ENCODE measurements around the gene PDE5A. TPM values are rescaled to one million over a fixed set of nuclear protein-coding genes. Genes with fewer than 3 reads are reported as not detected.

The PDE5A gene
- total RNA-seq, 2 experiments from 2014 or later: 0.15 to 0.21 TPM

DNA sequence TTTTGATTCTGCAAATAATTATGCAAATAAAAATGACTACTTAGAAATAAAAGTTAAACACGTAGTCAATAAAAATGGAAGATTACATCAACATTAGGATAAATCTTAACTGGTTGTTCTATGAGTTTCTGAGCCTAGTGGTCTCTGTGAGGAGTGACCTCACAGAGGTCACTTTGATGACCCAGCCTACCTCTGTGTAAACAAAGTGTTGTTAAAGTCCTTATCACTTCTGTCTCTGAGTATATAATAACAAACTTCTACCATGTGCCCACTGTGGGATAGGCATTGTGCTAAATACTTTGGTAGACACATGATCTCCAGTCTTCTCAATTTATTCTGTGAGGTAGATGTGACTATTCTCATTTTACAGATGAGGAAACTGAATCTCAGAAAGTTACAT is 85.4 kb downstream of the PDE5A start:
- Mint-ChIP-seq H3K27me3 (no peaks in the 10 kb centered on the region), H3K4me1 (no peaks in the 10 kb centered on the region), H3K4me3 (no peak overlapping the region), H3K27ac (no peak overlapping the region), H3K36me3 (ENCODE audit: low read depth) (no peaks in the 10 kb centered on the region), H3K9me3 (no peaks in the 10 kb centered on the region)
- CTCF ChIA-PET: no interaction called here
- POLR2A ChIA-PET: no interaction called here
- no peak for DNase-seq

GRCh38 chr4:119540249-119540648 is 88.4 kb downstream of the PDE5A start:
- peaks cover 2% of the 10 kb centered on the region for H3K36me3 Mint-ChIP-seq (ENCODE audit: low read depth)
- ChIA-PET POLR2A (no interaction called here), CTCF (no interaction called here)
- no peak overlapping the region for H3K27ac Mint-ChIP-seq
- no peaks in the 10 kb centered on the region for H3K27me3 Mint-ChIP-seq
- no peaks in the 10 kb centered on the region for H3K4me1 Mint-ChIP-seq
- no peak for DNase-seq
- H3K9me3 Mint-ChIP-seq: no peaks in the 10 kb centered on the region
- no peak overlapping the region for H3K4me3 Mint-ChIP-seq

- H3K27ac Mint-ChIP-seq: no peak overlapping the region
- H3K4me1 Mint-ChIP-seq: no peaks in the 10 kb centered on the region
- CTCF ChIA-PET: no interaction called here
- no peak for DNase-seq
- no peak overlapping the region for H3K4me3 Mint-ChIP-seq
- peaks cover 12% of the 10 kb centered on the region for H3K9me3 Mint-ChIP-seq
- POLR2A ChIA-PET: no interaction called here
- peaks cover 15% of the 10 kb centered on the region for H3K36me3 Mint-ChIP-seq (ENCODE audit: low read depth)
- H3K27me3 Mint-ChIP-seq: no peaks in the 10 kb centered on the region
Observed at GRCh38 chr4:119537586-119537985, 91.0 kb downstream of the PDE5A start.

DNA sequence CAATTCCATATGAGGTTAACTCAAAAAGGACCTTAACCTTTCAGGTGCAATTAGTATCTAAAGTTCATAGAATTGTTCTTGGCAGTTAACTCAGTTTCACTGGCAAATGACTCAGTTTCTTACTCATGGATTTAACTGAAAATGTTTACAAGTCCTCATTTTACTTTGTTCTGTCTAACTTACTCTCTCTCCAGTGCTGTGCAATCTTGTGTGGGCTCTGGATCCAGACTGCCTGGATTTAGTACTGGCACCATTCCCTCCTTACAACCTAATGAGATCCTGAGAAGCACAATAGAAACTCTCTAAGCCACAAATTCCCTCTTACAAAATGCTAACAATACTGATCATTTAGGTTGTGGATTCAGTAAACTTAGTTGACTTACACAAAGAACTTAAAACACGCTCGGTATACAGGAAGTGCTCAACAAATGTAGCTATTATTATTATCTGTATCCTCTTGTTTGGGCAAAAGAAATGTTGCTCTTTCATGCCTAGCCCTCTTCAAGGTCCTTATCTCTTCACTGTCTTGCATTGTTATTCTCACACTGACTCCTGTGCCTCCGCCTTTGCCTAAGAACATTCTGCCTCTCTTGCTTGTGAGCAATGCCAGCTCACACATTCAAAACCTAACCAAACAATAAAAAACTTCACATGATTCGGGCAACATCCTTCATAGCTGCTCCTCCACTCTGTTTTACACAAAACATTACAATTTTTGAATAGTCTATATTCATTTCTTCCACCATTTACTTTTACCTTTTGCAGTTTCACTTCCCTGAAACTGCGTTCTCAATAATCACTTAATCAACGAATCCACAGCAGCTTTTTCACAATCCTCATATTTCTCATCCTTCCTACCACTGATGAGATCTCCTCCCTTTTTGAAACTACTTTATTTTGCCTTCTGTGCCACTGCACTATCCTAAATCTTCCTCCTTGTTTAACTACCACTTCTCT is 91.8 kb downstream of the PDE5A start:
- Mint-ChIP-seq H3K9me3 (peaks cover 12% of the 10 kb centered on the region), H3K4me1 (no peaks in the 10 kb centered on the region), H3K36me3 (ENCODE audit: low read depth) (peaks cover 15% of the 10 kb centered on the region), H3K4me3 (no peak overlapping the region), H3K27ac (no peak overlapping the region), H3K27me3 (no peaks in the 10 kb centered on the region)
- ChIA-PET CTCF (no interaction called here), POLR2A (no interaction called here)
- DNase-seq: no peak

GRCh38 chr4:119532319-119532718 is 96.3 kb downstream of the PDE5A start:
- ChIA-PET CTCF (interaction anchor here (1.0 kb wide), 1 partner anchor 15 kb away, joined by 5 read pairs; no protein-coding TSS in a partner anchor), POLR2A (no interaction called here)
- no peak for DNase-seq

GRCh38 chr4:119529788-119530187 is 98.8 kb downstream of the PDE5A start:
- Mint-ChIP-seq H3K4me3 (no peak overlapping the region), H3K9me3 (peaks cover 10% of the 10 kb centered on the region), H3K36me3 (ENCODE audit: low read depth) (peaks cover 15% of the 10 kb centered on the region), H3K27me3 (no peaks in the 10 kb centered on the region), H3K27ac (no peak overlapping the region), H3K4me1 (no peaks in the 10 kb centered on the region)
- ChIA-PET POLR2A (no interaction called here), CTCF (no interaction called here)
- no peak for DNase-seq

More at GRCh38 chr4:119532319-119532718, 96.3 kb downstream of the PDE5A start:
- H3K9me3 Mint-ChIP-seq: peaks cover 12% of the 10 kb centered on the region
- H3K4me1 Mint-ChIP-seq: no peaks in the 10 kb centered on the region
- no peaks in the 10 kb centered on the region for H3K27me3 Mint-ChIP-seq
- peaks cover 19% of the 10 kb centered on the region for H3K36me3 Mint-ChIP-seq (ENCODE audit: low read depth)
- H3K27ac Mint-ChIP-seq: no peak overlapping the region
- no peak overlapping the region for H3K4me3 Mint-ChIP-seq

DNA sequence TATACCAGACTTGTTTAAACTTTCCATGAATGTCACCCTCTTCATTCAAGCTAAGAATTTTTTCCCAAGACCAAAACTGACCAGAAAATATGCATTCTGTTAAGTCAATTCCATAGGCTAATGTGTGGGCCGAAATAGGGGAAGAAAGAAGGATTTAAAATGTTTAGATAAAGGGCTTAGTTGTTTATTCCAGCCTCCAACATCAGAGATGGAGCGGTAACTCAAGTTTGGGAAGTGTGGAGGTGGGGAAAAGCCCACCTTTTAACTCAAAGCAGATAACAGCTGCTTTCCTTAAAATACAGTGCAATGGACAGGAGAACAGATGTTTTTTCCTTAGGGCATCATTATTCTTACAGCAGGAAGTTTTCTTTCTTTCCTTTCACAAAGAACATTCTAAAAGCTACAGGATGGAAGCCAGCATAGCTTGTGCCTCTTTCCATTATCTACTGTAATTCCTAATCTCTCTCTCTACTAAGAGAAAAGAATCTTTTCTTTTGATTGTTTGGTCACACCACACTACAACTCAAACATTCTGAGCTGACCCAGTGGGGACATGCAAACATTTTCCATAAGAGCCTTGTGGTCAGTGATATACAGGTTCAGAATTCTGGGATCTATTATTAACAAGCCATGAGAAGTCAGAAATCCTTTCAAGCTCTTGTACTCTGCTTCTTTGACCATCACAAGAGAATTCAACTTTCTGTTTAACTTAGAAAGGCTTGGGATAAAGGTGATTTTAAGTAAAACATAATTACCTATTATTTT is 101.6 kb downstream of the PDE5A start:
- Mint-ChIP-seq H3K4me1 (no peaks in the 10 kb centered on the region), H3K27me3 (no peaks in the 10 kb centered on the region), H3K9me3 (no peaks in the 10 kb centered on the region), H3K36me3 (ENCODE audit: low read depth) (peaks cover 7% of the 10 kb centered on the region), H3K4me3 (no peak overlapping the region), H3K27ac (no peak overlapping the region)
- ChIA-PET CTCF (no interaction called here), POLR2A (no interaction called here)
- no peak for DNase-seq

- ChIA-PET POLR2A (no interaction called here), CTCF (no interaction called here)
- Mint-ChIP-seq H3K27ac (no peak overlapping the region), H3K9me3 (no peaks in the 10 kb centered on the region), H3K4me1 (no peaks in the 10 kb centered on the region), H3K27me3 (no peaks in the 10 kb centered on the region), H3K4me3 (no peak overlapping the region), H3K36me3 (ENCODE audit: low read depth) (peaks cover 9% of the 10 kb centered on the region)
- no peak for DNase-seq
Observed at GRCh38 chr4:119525771-119526712, 102.6 kb downstream of the PDE5A start.

DNA sequence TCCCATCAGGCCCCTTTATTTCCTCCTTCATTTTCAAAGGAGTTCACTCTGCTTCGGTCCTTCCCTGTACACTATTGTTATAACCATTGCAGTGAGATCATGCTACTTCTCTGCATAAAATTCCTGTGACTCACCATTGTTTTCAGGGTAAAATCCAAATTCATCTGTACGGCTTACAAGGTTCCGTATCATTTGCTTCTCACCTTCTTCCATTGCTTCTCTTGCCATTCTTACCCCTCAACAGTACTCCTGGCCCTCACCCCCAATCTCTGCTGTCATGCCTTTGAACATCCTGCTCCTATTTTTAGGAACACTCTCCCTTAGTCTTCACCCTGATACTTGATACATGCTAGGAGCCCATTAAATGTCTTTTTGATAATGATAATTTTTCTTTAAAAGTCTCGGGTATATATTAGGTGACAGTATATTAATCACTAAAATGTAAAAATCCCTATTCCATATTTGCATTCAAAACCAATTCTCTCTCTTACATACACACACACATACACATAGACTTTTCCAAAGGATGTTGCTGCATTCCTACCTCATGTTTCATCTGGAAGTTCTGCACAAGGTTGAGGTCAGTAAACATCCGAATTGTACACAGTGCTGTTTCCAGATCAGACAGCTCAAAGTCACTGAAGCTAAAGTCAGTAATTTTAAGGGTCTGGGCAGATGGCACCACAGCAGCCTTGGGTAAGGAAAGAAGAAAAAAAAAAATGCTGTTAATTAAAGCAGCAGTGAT is 103.4 kb downstream of the PDE5A start:
- Mint-ChIP-seq H3K27me3 (no peaks in the 10 kb centered on the region), H3K4me3 (no peak overlapping the region), H3K36me3 (ENCODE audit: low read depth) (peaks cover 14% of the 10 kb centered on the region), H3K27ac (no peak overlapping the region), H3K9me3 (no peaks in the 10 kb centered on the region), H3K4me1 (no peaks in the 10 kb centered on the region)
- no peak for DNase-seq
- CTCF ChIA-PET: no interaction called here
- POLR2A ChIA-PET: no interaction called here

DNA sequence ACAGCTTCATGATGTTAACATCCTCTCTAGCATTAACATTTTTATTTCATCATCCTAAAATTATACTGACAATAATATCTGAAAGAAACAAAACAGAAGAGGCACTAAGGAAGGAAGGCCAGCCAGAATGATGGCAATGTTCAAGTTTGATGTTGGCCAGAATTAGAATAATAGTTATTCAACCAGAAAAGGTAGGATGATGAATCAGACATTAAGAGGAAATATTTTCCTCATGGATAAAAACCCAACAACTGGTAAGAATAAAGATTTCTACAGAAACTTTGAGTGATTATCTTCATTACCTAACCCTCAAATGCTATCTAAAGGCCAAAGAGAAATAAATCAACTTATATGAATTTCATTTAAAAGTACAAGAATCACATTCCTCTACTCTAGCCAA is 105.2 kb downstream of the PDE5A start:
- no peak overlapping the region for H3K4me3 Mint-ChIP-seq
- DNase-seq: no peak
- H3K27ac Mint-ChIP-seq: no peak overlapping the region
- ChIA-PET CTCF (no interaction called here), POLR2A (no interaction called here)
- H3K9me3 Mint-ChIP-seq: no peaks in the 10 kb centered on the region
- H3K27me3 Mint-ChIP-seq: no peaks in the 10 kb centered on the region
- no peaks in the 10 kb centered on the region for H3K4me1 Mint-ChIP-seq
- H3K36me3 Mint-ChIP-seq (ENCODE audit: low read depth): peaks cover 17% of the 10 kb centered on the region

- DNase-seq: no peak
- POLR2A ChIA-PET: no interaction called here
- H3K4me3 Mint-ChIP-seq: no peak overlapping the region
- CTCF ChIA-PET: no interaction called here
- no peaks in the 10 kb centered on the region for H3K4me1 Mint-ChIP-seq
- no peak overlapping the region for H3K27ac Mint-ChIP-seq
- peaks cover 25% of the 10 kb centered on the region for H3K36me3 Mint-ChIP-seq (ENCODE audit: low read depth)
- no peaks in the 10 kb centered on the region for H3K27me3 Mint-ChIP-seq
- no peaks in the 10 kb centered on the region for H3K9me3 Mint-ChIP-seq
Observed at GRCh38 chr4:119521268-119521667, 107.3 kb downstream of the PDE5A start.

DNA sequence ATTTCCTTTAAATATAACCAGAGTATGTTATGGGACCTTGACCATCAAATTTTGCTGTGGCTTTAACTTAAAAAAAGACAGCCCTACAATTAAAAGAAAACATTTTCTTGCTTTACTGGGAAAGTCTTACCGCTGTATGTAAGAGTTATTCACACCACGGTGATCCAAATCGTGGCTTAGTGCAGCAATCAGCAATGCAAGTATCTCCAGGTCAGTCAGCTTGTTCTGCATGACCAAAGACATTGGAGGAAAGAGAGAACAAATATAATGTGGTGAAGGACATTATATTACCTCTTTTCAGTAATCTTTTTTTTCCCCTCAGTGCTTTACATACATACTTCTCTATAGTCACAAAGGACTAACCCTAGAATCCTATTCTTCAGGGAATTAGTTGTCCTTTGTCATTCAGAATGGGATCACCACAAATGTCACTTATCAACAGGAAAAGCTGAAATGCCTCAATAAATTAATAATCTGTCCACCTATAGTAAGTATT is 109.6 kb downstream of the PDE5A start:
- DNase-seq: no peak
- H3K36me3 Mint-ChIP-seq (ENCODE audit: low read depth): peaks cover 25% of the 10 kb centered on the region
- H3K27ac Mint-ChIP-seq: no peak overlapping the region
- H3K27me3 Mint-ChIP-seq: no peaks in the 10 kb centered on the region
- H3K4me1 Mint-ChIP-seq: no peaks in the 10 kb centered on the region
- CTCF ChIA-PET: no interaction called here
- POLR2A ChIA-PET: no interaction called here
- no peak overlapping the region for H3K4me3 Mint-ChIP-seq
- H3K9me3 Mint-ChIP-seq: no peaks in the 10 kb centered on the region
